GM10847 (cell line): ENCODE measurements around the gene CFAP61.

Experiments
- POLR2A ChIP-seq: IDR thresholded peaks from 2 replicates; pipeline ENCODE4 v1.6.1; 2011; ENCODE audit not compliant: insufficient read length; ENCODE audit errors: extremely low read depth

The CFAP61 gene

GRCh38 chr20:20272686-20273085, 220.4 kb downstream of the CFAP61 start:
- no peak for TF ChIP-seq POLR2A

GRCh38 chr20:20273286-20273685, 221.0 kb downstream of the CFAP61 start:
- no peak for TF ChIP-seq POLR2A

- no peak for TF ChIP-seq POLR2A
Measured at GRCh38 chr20:20274821-20275220, 222.5 kb downstream of the CFAP61 start.

GRCh38 chr20:20275636-20276035, 223.3 kb downstream of the CFAP61 start:
- TF ChIP-seq POLR2A: no peak

GRCh38 chr20:20276811-20277530, 224.6 kb downstream of the CFAP61 start:
- no peak for TF ChIP-seq POLR2A

- no peak for TF ChIP-seq POLR2A
Measured at GRCh38 chr20:20277894-20278335, 225.6 kb downstream of the CFAP61 start.

- TF ChIP-seq POLR2A: no peak
Measured at GRCh38 chr20:20286061-20286460, 233.7 kb downstream of the CFAP61 start.

GRCh38 chr20:20289331-20289730, 237.0 kb downstream of the CFAP61 start:
- TF ChIP-seq POLR2A: no peak

- TF ChIP-seq POLR2A: no peak
Measured at GRCh38 chr20:20292472-20292871, 240.1 kb downstream of the CFAP61 start.

GRCh38 chr20:20293141-20293540, 240.8 kb downstream of the CFAP61 start:
- no peak for TF ChIP-seq POLR2A

GRCh38 chr20:20293691-20294385, 241.5 kb downstream of the CFAP61 start:
- no peak for TF ChIP-seq POLR2A

GRCh38 chr20:20295621-20296498, 243.5 kb downstream of the CFAP61 start:
- TF ChIP-seq POLR2A: no peak

- TF ChIP-seq POLR2A: no peak
Measured at GRCh38 chr20:20297181-20297580, 244.8 kb downstream of the CFAP61 start.

- TF ChIP-seq POLR2A: no peak
Measured at GRCh38 chr20:20297752-20298151, 245.4 kb downstream of the CFAP61 start.

GRCh38 chr20:20299904-20300303, 247.6 kb downstream of the CFAP61 start:
- no peak for TF ChIP-seq POLR2A

- TF ChIP-seq POLR2A: no peak
Measured at GRCh38 chr20:20303320-20303719, 251.0 kb downstream of the CFAP61 start.
